ENCODE results near the gene ARHGAP22.

The ARHGAP22 gene

GRCh38 chr10:48533540-48533939 is 71.3 kb downstream of the ARHGAP22 start:
- no peak for DNase-seq (ENCODE audit: low read depth)

GRCh38 chr10:48531486-48531885 is 73.4 kb downstream of the ARHGAP22 start:
- DNase-seq (ENCODE audit: low read depth) = no peak

GRCh38 chr10:48529331-48529730 is 75.5 kb downstream of the ARHGAP22 start:
- no peak for DNase-seq (ENCODE audit: low read depth)

DNA sequence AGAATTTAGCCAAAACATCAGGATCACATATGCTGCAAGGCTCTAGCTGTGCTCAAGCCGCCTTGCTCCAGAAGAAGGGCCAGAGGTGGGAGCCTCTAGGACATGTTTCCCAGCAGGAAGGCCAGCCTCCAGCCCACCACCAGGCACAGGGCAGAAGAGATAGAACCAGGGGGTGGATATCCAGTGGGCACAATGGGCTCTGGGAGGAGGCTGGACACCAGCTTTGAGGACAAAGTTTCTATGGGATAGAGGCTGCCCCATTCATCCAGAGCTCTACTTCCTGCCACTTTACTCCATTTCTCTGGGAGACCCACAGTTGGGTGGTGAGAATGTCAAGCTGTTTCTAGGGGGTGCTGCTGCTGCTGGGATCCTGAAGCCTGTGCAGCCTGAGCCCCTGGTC is 77.1 kb downstream of the ARHGAP22 start:
- no peak for DNase-seq (ENCODE audit: low read depth)

- DNase-seq (ENCODE audit: low read depth) = no peak
These were observed 77.9 kb downstream of the ARHGAP22 start for GRCh38 chr10:48526846-48527505.

DNA sequence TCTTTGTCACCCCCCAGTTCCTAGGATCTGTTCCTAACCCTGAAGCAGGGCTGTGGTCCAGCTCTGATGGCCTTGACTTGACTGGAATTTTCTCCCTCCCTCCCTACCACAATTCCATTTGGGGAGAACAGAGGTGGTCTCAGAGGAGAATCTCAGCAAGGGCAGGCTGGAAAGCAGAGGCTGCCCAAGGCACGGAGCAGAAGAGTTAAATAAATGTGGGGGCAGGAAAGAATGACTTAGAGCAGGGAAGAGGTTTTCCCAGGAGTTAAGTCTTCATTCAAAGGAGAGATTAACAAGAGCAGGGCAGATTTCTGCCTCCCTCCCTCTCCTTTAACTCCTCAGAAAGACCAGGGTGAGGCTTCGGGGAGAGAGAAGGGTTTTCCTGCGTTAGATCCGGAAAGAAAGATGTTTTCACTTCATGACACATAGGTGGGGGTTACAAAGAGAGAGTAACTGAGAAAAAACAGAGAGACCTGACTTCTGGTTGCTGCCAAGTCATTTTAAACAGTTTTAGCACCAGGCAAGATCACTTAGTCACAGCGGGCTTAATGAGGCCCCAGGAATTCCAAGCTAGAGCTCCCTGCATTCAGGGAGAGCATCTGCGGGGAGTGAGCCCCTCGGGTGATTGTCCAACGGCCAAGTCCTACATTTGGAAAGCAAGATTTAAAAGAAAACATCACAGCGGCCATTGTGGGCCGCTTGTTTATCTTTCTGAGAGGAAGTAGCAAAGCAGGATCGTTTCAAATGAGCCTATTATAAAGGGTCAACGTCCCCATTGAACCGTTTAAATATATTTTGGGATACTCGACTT is 78.7 kb downstream of the ARHGAP22 start:
- DNase-seq (ENCODE audit: low read depth) = no peak

DNA sequence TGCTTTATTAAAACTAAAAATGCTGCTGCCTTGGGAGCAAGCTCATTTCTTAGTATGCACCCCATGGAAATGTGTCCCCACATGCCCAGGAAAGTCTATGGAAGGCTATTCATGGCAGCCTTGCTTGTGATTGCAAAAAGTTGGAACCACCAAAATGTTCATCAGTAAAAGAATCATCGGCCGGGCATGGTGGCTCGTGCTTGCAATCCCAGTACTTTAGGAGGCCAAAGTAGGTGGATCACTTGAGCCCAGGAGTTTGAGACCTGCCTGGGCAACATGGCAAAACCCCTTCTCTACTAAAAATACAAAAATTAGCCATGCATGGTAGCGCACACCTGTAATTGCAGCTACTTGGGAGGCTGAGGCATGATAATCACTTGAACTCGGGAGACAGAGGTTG is 79.8 kb downstream of the ARHGAP22 start:
- no peak for DNase-seq (ENCODE audit: low read depth)

GRCh38 chr10:48523820-48524758 is 80.8 kb downstream of the ARHGAP22 start:
- DNase-seq (ENCODE audit: low read depth) = no peak

DNA sequence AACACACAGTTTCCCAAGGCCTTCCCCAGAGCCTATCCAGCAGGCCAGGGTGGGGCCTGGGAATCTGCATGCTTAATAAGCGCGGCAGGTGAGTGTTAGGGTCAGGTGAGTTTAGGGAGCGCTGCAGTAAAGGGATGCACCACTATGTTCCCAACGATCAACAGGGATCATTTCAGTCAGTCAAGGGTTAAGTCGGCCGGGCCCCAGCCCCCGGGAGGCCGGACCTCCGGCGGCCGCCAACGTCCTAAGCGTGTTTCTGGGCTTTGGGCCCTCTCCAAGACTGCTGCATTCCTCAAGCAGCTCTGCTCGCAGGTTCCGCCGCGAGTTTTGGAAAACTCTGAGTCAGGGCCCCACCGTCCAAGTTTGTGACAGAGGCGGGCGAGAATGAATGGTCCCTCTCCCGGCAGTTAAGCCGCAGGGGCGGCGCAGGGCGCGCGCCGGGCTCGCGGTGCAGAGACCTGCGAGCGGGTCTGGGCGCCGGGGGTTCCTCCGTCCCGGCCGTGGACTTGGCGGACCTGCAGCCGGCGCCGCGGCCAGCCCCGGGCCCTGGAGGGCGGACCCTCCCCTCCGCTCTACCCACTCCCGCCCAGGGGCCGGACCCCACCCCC is 81.6 kb downstream of the ARHGAP22 start:
- DNase-seq (ENCODE audit: low read depth) = no peak

DNA sequence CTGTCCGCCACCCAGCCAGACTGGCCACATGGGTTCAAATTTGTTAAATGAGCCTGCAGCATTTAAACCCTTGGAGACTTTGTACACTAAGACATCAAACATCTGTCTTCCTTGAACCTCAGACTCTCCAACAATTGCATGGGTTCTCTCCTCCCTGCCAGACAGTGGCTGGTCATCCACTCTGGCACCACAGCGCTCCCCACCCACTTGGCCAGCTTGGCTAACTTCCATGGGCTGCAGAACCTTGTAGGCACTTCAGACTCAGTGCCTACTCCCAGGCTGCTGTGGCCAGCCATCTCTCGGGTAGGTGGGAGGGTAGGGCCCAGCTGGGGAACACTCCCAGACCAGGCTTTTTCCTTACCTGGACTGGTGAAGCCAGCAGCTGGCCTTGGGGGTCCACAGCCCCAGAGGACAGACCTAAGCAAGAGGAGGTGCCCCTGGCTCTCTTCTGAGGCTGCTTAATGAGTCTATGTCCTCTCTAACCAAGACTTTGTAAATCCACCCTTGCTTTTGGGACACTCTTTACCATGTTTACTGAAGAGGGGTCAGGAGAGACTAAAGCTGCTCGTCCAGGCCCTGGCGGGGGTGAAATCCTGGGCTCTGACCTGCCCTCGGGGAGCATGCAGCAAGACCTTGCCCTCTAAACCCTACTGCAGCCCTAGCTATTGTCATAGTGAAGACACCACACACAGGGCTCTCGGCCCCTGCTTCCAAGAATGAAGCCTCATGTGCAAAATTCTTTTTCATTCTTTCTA is 82.7 kb downstream of the ARHGAP22 start:
- no peak for DNase-seq (ENCODE audit: low read depth)

DNA sequence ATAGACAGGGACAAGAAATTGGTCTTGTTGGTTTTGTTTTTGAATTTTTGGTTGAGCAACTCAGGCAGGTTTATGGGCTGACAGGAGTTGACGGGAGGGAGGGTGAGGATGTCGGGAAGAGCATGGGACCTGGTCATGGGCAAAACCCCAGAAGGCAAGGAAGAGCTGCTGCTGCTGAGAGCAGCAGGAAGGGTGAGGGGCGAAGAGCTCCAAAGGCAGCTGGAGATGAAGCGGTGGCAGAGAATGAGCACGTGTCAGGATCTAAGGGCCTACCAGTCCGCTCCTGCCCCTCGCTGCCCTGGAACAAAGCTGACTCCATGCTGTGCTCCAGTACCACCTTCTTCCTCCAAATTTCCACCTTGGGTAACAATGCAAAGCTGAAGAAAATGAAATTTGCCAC is 84.3 kb downstream of the ARHGAP22 start:
- DNase-seq (ENCODE audit: low read depth) = no peak

- DNase-seq (ENCODE audit: low read depth) = no peak
These were observed 84.7 kb downstream of the ARHGAP22 start for GRCh38 chr10:48520184-48520506.

GRCh38 chr10:48519481-48520183 is 85.2 kb downstream of the ARHGAP22 start:
- no peak for DNase-seq (ENCODE audit: low read depth)

DNA sequence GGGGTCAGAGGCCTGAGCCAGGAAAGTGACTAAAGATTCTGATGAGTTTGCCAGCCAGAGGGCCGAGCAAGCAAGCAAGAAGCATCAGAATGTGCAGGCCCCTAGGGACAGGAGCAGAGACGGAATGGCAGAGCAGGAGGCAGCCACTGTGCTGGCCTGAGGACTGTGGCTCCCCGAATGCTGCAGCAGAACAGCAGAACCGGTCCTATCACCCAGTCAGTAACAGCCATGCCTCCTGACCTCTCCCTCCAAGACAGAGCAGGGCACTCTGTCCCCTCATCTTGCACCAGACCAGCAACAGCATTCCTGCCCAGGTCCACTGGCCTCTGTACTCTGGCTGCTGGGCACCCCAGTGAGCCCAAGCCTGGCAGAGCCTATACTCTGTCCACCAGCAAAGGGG is 85.9 kb downstream of the ARHGAP22 start:
- no peak for DNase-seq (ENCODE audit: low read depth)

DNA sequence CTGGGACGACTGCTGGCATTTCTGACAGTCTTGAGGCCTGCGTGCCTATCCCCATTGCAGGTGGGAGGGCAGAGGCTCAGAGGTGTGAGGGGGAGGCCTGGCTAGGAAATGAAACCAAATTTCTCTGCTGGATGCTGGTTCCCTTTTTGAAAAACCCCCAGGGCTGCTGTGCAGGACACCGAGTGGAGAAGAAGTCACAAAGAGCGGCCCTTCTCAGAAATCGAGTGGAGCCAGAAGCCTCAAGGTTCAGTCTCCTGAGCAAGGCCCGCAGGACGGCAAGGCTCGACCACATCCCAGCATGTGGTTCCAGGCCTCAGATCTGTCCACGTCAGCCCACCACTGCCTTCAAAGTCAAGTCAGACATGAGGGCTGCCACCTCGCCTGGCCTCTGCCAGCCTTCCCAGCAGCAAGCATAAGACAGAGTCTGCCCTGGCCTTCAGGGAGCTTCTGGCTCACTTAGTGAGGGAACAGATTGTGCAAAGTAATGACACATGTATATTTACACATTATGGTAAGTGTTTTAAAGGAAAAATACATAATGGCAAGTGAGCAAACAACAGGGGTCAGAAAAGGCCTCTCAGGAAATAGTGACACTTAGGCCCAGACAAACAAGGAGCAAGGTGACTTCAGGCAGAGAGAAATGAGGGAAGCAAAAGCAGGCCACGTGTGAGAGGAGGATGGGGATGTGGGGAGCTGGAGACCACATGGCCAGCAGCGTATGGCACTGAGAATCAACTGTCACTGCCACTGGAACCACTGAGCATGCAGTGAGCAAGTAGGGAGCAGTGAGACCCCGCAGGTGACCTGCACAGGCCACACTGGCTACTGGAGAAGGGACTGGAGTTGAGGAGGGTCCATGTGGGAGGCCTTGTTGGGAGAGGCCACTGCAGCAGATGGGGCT is 86.7 kb downstream of the ARHGAP22 start:
- no peak for DNase-seq (ENCODE audit: low read depth)

DNA sequence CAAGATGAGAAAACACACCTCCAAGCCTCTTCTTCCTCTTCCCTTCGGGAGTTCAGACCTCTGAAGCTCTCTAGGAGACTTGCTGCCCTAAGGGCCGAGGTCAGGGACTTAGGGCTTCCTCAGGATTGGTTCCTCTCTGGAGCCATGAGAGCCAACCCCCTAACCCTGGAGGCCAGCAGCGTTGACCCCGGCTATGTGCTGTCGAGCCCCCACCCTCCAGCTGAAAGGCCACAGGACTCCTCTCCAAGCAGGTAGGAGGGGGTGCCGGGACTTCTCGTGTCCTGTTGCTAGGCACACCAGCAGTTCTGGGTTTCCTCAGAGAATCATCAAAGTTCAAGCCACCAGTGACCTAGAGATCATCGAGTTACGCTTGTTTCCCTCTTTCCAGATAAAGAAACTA is 87.4 kb downstream of the ARHGAP22 start:
- no peak for DNase-seq (ENCODE audit: low read depth)

DNA sequence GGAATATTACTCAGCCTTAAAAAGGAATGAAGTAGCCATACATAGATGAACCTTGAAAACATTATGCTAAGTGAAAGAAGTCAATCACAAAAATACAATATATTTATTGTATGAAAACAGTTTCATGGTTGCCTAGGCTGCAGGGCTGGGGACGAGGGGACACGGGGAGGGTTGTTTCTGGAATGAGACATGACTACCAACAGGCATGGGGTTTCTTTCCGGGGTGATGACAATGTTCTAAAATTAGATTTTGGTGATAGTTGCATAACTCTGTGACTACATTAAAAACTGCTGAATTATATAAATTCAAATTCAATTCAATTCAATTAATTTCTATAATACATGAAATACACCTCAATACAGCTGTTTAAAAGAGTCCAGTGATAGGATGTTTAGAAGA is 88.0 kb downstream of the ARHGAP22 start:
- no peak for DNase-seq (ENCODE audit: low read depth)

DNA sequence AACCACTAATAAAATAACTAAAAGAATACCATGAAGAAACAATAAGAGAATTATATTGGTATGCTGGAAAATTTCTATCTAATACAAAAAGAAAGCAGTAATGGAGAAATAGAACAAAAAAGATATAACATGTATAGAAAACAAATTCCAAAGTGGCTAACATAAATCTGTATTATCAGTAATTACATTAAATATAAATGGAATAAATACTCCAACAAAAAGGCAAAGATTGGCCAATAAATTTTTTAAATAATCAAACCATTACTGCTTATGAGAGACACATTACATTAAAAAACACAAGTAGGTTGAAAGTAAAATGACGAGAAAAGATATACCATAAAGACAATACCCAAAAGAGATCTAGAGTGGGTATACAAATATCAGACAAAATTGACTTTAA is 90.0 kb downstream of the ARHGAP22 start:
- DNase-seq (ENCODE audit: low read depth) = no peak

GRCh38 chr10:48514255-48514654 is 90.6 kb downstream of the ARHGAP22 start:
- no peak for DNase-seq (ENCODE audit: low read depth)

- DNase-seq (ENCODE audit: low read depth) = no peak
These were observed 92.0 kb downstream of the ARHGAP22 start for GRCh38 chr10:48512861-48513260.
